ENCODE data around the gene SIPA1L2.

The SIPA1L2 gene

GRCh38 chr1:232669981-232670747, 40.2 kb upstream of the SIPA1L2 start:
- no peak for TF ChIP-seq CTCF (IDR thresholded peaks at IDR 0.05; ENCODE audit: low read depth, low read length)
- DNase-seq (ENCODE audit: extremely low read depth, low read depth): no peak

- DNase-seq (ENCODE audit: extremely low read depth, low read depth): peak; percentile 8
- TF ChIP-seq CTCF (IDR thresholded peaks at IDR 0.05; ENCODE audit: low read depth, low read length): no peak
Observed at GRCh38 chr1:232667778-232668165, 37.8 kb upstream of the SIPA1L2 start.

GRCh38 chr1:232667094-232667777, 37.3 kb upstream of the SIPA1L2 start:
- no peak for DNase-seq (ENCODE audit: extremely low read depth, low read depth)
- no peak for TF ChIP-seq CTCF (IDR thresholded peaks at IDR 0.05; ENCODE audit: low read depth, low read length)

GRCh38 chr1:232664844-232665777, 35.2 kb upstream of the SIPA1L2 start:
- no peak for DNase-seq (ENCODE audit: extremely low read depth, low read depth)
- no peak for TF ChIP-seq CTCF (IDR thresholded peaks at IDR 0.05; ENCODE audit: low read depth, low read length)

- DNase-seq (ENCODE audit: extremely low read depth, low read depth): no peak
- no peak for TF ChIP-seq CTCF (IDR thresholded peaks at IDR 0.05; ENCODE audit: low read depth, low read length)
Observed at GRCh38 chr1:232662910-232663309, 33.0 kb upstream of the SIPA1L2 start.

- no peak for DNase-seq (ENCODE audit: extremely low read depth, low read depth)
- no peak for TF ChIP-seq CTCF (IDR thresholded peaks at IDR 0.05; ENCODE audit: low read depth, low read length)
Observed at GRCh38 chr1:232658386-232658785, 28.5 kb upstream of the SIPA1L2 start.

Measured in AG09319 (cell line).